Tibial nerve (tissue), 4 donors: ENCODE data around the gene EED. TPM values are rescaled to one million over a fixed set of nuclear protein-coding genes. Genes with fewer than 3 reads are reported as not detected.
A peak's percentile ranks its signal among the peaks of the same experiment; 100 is the strongest.

Experiments
- DNase-seq, 2 donors: peaks; one replicate each; pipeline ENCODE4 v3.0.0-alpha.2; 2019; ENCODE audit warnings: low spot score in 2 of 2
- H3K27ac ChIP-seq, 4 donors: fragments of 200-600 bp; sonication (generic) in 3 of 4; one replicate each; pipeline ENCODE4 v1.5.1; 2017 to 2019; ENCODE audit warnings: mild to moderate bottlenecking in 1 of 4
- H3K27me3 ChIP-seq, 2 donors: fragments of 200-600 bp; sonication (generic) in 1 of 2; one replicate each; pipeline versions ENCODE4 v1.5.1 to v1.6.0; 2017 to 2019
- H3K36me3 ChIP-seq, 3 donors: fragments of 200-600 bp; sonication (generic); one replicate each; pipeline ENCODE4 v1.5.1; 2018 to 2019
- H3K4me1 ChIP-seq, 4 donors: fragments of 200-600 bp; sonication (generic) in 3 of 4; one replicate each; pipeline ENCODE4 v1.5.1; 2017 to 2019
- H3K4me3 ChIP-seq, 4 donors: fragments of 200-600 bp; sonication (generic) in 3 of 4; one replicate each; pipeline ENCODE4 v1.5.1; 2017 to 2019; ENCODE audit warnings: mild to moderate bottlenecking in 1 of 4, moderate library complexity in 1 of 4
- H3K9me3 ChIP-seq, 4 donors: fragments of 200-600 bp; sonication (generic) in 3 of 4; one replicate each; pipeline ENCODE4 v1.5.1; 2017 to 2019
- EP300 ChIP-seq, 2 donors: sonication (generic); formaldehyde crosslinking; IDR thresholded peaks; one replicate each; pipeline ENCODE4 v1.6.1; 2017; ENCODE audit warnings: antibody characterized with exemption in 2 of 2, mild to moderate bottlenecking in 1 of 2
- POLR2A ChIP-seq, 2 donors: fragments of 450-650 bp; IDR thresholded peaks; one replicate each; pipeline ENCODE4 v1.6.1; 2017; ENCODE audit warnings: antibody characterized with exemption in 2 of 2, mild to moderate bottlenecking in 2 of 2, moderate library complexity in 2 of 2
- WGBS, 2 donors: methylation state at CpG; one replicate each; pipeline ENCODE4 v1.1.5; 2018; 5-methylcytosine and 5-hydroxymethylcytosine counted together
- total RNA-seq, 4 donors: library from RNA; depleted of rRNA; stranded (reverse); fragments of >200 nt; gene quantifications; one replicate each; pipeline ENCODE4 v1.1.0, GENCODE V29; 2016
- TF ChIP-seq, protein P1 (sequence below), 5 experiments: fragments of 200-600 bp in 3 of 5; fragments of 450-650 bp in 2 of 5; sonication (generic) in 3 of 5; IDR thresholded peaks; one replicate each; pipeline ENCODE4 v1.5.1; 2016 to 2019; ENCODE audit warnings: antibody characterized with exemption in 5 of 5, mild to moderate bottlenecking in 3 of 5, moderate library complexity in 2 of 5

EED gene, protein sequence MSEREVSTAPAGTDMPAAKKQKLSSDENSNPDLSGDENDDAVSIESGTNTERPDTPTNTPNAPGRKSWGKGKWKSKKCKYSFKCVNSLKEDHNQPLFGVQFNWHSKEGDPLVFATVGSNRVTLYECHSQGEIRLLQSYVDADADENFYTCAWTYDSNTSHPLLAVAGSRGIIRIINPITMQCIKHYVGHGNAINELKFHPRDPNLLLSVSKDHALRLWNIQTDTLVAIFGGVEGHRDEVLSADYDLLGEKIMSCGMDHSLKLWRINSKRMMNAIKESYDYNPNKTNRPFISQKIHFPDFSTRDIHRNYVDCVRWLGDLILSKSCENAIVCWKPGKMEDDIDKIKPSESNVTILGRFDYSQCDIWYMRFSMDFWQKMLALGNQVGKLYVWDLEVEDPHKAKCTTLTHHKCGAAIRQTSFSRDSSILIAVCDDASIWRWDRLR
- 10 to 100 TPM; 13.3 to 18.4 (median 16.7) TPM for total RNA-seq

DNA sequence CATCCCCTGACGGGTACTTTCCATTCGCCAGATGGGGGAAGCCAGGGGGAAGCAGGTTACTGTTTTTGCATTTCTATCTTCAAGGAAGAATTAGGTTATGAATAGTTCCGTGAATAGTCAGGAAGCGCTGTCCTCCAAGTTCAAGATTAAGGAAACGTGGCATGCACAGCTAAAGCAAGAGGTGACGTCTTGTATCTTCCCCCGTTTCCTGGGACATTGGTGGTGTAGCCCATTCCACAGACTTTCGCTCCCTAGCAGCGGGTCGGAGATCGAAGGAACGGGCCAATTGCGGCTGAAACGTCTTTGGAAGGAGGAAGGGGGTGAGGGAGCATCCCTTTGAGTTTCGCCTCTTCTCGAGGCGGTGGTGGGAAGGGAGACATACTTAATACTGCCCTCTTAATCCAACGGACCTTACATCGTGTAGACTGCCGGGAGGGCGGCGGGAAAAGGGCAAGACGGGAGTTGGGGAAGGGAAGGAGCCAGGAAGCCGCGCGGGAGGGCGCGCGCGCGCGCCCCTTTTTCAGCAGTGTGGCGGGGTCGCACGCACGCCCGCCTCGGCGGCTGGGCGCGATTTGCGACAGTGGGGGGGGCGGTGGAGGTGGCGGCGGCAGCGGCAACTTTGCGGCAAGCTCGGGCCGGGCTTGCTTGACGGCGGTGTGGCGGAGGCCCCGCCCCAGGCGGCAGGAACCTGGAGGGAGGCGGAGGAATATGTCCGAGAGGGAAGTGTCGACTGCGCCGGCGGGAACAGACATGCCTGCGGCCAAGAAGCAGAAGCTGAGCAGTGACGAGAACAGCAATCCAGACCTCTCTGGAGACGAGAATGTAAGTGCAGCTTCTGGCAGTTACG, at the start of gene EED:
Gene EED, plus strand, starts transcription at position 232 of the 847 bp plus-strand sequence. Its CDS starts 477 bp downstream, at position 709.
- Histone ChIP-seq H3K36me3 (no peaks in the 10 kb centered on the region), H3K4me3 (peak within 1 kb of the TSS; percentile 70 to 92 (median 90)), H3K27me3 (no peaks in the 10 kb centered on the region), H3K4me1 (peaks cover 0 to 45% (median 20%) of the 10 kb centered on the region in 4 donors), H3K27ac (peak within 1 kb of the TSS; percentile 94 to 100 (median 97)), H3K9me3 (no peaks in the 10 kb centered on the region)
- TF ChIP-seq, protein P1, sequence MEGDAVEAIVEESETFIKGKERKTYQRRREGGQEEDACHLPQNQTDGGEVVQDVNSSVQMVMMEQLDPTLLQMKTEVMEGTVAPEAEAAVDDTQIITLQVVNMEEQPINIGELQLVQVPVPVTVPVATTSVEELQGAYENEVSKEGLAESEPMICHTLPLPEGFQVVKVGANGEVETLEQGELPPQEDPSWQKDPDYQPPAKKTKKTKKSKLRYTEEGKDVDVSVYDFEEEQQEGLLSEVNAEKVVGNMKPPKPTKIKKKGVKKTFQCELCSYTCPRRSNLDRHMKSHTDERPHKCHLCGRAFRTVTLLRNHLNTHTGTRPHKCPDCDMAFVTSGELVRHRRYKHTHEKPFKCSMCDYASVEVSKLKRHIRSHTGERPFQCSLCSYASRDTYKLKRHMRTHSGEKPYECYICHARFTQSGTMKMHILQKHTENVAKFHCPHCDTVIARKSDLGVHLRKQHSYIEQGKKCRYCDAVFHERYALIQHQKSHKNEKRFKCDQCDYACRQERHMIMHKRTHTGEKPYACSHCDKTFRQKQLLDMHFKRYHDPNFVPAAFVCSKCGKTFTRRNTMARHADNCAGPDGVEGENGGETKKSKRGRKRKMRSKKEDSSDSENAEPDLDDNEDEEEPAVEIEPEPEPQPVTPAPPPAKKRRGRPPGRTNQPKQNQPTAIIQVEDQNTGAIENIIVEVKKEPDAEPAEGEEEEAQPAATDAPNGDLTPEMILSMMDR (IDR thresholded peaks at IDR 0.05) = peak in 2 of 5 experiments; percentile 33 to 45
- TF ChIP-seq POLR2A (IDR thresholded peaks at IDR 0.05) (peak; percentile 19 to 48), EP300 (IDR thresholded peaks at IDR 0.05) (peak; percentile 76 to 87)
- DNase-seq = peak; percentile 79 to 82
- WGBS, 2 donors = 0 to 1% methylated on average over 59 to 64 of the region's 64 CpGs

DNA sequence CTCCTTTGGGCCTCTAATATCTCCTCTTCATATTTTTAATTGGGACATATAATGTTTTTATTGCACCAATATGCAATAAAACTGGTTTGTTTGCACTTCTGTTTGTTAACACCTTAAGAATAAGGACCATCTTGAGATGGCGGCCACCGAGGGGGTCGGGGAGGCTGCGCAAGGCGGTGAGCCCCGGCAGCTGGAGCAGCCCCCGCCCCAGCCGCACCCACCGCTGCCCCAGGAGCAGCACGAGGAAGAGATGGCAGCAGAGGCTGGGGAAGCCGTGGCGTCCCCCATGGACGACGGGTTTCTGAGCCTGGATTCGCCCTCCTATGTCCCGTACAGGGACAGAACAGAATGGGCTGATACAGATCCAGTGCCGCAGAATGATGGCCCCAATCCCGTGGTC, 49.6 kb upstream of the EED start:
- Histone ChIP-seq H3K4me1 (peaks cover 0 to 28% (median 4%) of the 10 kb centered on the region in 4 donors), H3K27ac (no peak overlapping the region), H3K9me3 (no peaks in the 10 kb centered on the region), H3K36me3 (no peaks in the 10 kb centered on the region), H3K27me3 (no peaks in the 10 kb centered on the region), H3K4me3 (no peak overlapping the region)
- TF ChIP-seq POLR2A (IDR thresholded peaks at IDR 0.05) = no peak
- no peak for TF ChIP-seq EP300 (IDR thresholded peaks at IDR 0.05)
- TF ChIP-seq, protein P1 (IDR thresholded peaks at IDR 0.05) = no peak
- no peak for DNase-seq
- whole genome bisulfite sequencing, 2 donors = 94 to 95% methylated on average over 18 of the region's 18 CpGs

DNA sequence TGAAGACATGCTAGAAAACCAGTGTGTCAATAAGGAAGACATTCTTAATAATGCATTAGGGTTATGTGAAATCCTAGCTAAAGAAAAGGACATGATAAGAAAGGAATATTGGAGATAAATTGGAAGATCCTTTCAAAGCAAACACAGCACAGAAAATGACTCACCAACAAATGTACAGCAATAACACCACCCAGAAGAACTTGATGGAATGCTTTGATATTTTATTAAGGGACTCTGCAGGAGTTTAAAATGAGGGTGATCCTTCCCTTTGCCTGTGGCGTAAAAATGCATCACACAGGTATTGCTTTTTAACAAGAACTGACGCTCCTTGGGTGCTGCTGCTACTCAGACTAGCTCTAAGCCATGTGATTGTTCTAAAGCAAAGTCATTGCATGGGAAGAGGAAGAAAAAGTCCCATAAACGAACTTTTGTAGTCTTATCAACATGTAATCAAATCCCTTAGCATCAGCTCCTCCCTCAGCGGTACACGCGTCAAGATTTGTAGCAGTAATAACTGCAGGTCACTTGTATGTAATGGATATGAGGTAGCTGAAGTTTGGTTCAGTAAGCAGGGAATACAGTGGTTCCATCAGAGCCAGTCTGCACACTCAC, 48.4 kb upstream of the EED start:
- no peaks in the 10 kb centered on the region for H3K27me3 ChIP-seq
- H3K4me1 ChIP-seq = peaks cover 0 to 28% (median 4%) of the 10 kb centered on the region in 4 donors
- no peaks in the 10 kb centered on the region for H3K9me3 ChIP-seq
- 66 to 75% methylated on average over 6 of the region's 6 CpGs for WGBS, 2 donors
- no peak for TF ChIP-seq EP300 (IDR thresholded peaks at IDR 0.05)
- TF ChIP-seq, protein P1 (IDR thresholded peaks at IDR 0.05) = no peak
- no peak for TF ChIP-seq POLR2A (IDR thresholded peaks at IDR 0.05)
- no peaks in the 10 kb centered on the region for H3K36me3 ChIP-seq
- H3K4me3 ChIP-seq = no peak overlapping the region
- DNase-seq = no peak
- no peak overlapping the region for H3K27ac ChIP-seq

DNA sequence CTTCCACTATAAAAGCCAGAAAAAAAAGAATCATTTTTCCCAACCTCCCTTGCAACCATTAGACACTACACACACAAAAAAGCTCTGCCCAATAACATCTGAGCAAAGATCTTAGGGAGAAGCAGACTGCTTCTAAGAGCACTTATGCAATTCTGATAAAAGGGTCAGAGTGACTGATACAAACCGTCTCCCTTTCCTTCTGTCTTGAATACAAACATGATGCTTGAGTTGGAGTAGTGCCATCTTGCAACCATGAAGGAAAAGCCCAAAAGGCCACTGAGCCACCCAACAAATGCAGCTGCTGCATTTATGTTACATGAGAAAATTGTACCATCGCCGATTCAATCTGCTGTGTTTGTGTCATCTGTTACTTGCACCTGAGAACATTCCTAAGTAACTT, 47.6 kb upstream of the EED start:
- no peaks in the 10 kb centered on the region for H3K9me3 ChIP-seq
- TF ChIP-seq EP300 (IDR thresholded peaks at IDR 0.05) = no peak
- TF ChIP-seq POLR2A (IDR thresholded peaks at IDR 0.05) = no peak
- TF ChIP-seq, protein P1 (IDR thresholded peaks at IDR 0.05) = no peak
- H3K27me3 ChIP-seq = no peaks in the 10 kb centered on the region
- no peak for DNase-seq
- no peaks in the 10 kb centered on the region for H3K36me3 ChIP-seq
- 66 to 68% methylated on average over 3 of the region's 3 CpGs for WGBS, 2 donors
- no peak overlapping the region for H3K4me3 ChIP-seq
- no peak overlapping the region for H3K27ac ChIP-seq
- peaks cover 0 to 33% (median 4%) of the 10 kb centered on the region in 4 donors for H3K4me1 ChIP-seq
